SK-N-SH (cell line): Measurements from ENCODE around the gene EIF4G2. TPM values are rescaled to one million over a fixed set of nuclear protein-coding genes. Genes with fewer than 3 reads are reported as not detected.

Experiments used
- CTCF ChIA-PET: fragments of 300-600, 350-600 bp; formaldehyde crosslinking; extraction: SDS; loops from one replicate; lab custom pipeline; 2021; lab: Yijun Ruan, JAX
- POLR2A ChIA-PET: fragments of 350-600 bp; sonication (Branson Sonifier 250); formaldehyde crosslinking; extraction: SDS; loops from one replicate; lab custom pipeline; 2020; ENCODE audit warnings: antibody characterized with exemption, inconsistent platforms; lab: Yijun Ruan, JAX
- DNase-seq: peaks from one replicate; pipeline ENCODE4 v3.0.0; 2012
- H2AFZ ChIP-seq: fragments of 200-600 bp; sonication (generic); 2 replicates; pipeline ENCODE4 v1.8.1; 2016; ENCODE audit warnings: antibody characterized with exemption, mild to moderate bottlenecking, low read depth
- H3F3A ChIP-seq: fragments of 200-600 bp; sonication (generic); replicated peaks from 2 replicates; pipeline ENCODE3; 2016; ENCODE audit warnings: antibody characterized with exemption, mild to moderate bottlenecking; ENCODE audit not compliant: insufficient read depth
- H3K27ac ChIP-seq, 2 experiments: fragments of 200-500 bp in 1 of 2; fragments of 200-600 bp in 1 of 2; sonication (Bioruptor generic) in 1 of 2; sonication (generic), shearing (Covaris generic) in 1 of 2; 2 replicates each; pipeline versions ENCODE4 v1.5.1 to v1.6.1; 2014 to 2016; ENCODE audit warnings: low read depth in 2 of 2, inconsistent platforms in 1 of 2, low read length in 1 of 2, mild to moderate bottlenecking in 1 of 2, mixed read lengths in 1 of 2
- H3K27me3 ChIP-seq: fragments of 200-600 bp; sonication (generic), shearing (Covaris generic); 2 replicates; pipeline ENCODE4 v1.6.1; 2016; ENCODE audit warnings: mixed run types; ENCODE audit not compliant: insufficient read depth
- H3K36me3 ChIP-seq, 2 experiments: fragments of 200-500 bp in 1 of 2; fragments of 200-600 bp in 1 of 2; sonication (Bioruptor generic) in 1 of 2; sonication (generic) in 1 of 2; replicated peaks in 1 of 2; 2 replicates each; pipeline versions ENCODE3 to v1.5.1; 2014 to 2016; ENCODE audit warnings: low read length in 1 of 2, mild to moderate bottlenecking in 1 of 2; ENCODE audit not compliant: insufficient read depth in 2 of 2, control insufficient read depth in 1 of 2
- H3K4me1 ChIP-seq, 2 experiments: fragments of 200-500 bp in 1 of 2; fragments of 200-600 bp in 1 of 2; sonication (Bioruptor generic) in 1 of 2; sonication (generic), shearing (Covaris generic) in 1 of 2; 2 replicates each; pipeline versions ENCODE4 v1.5.1 to v1.6.1; 2014 to 2016; ENCODE audit warnings: low read depth in 1 of 2, low read length in 1 of 2, mixed run types in 1 of 2; ENCODE audit not compliant: insufficient read depth in 2 of 2, control insufficient read depth in 1 of 2
- H3K4me2 ChIP-seq: fragments of 200-600 bp; sonication (generic), shearing (Covaris generic); 2 replicates; pipeline ENCODE4 v1.6.1; 2017; ENCODE audit warnings: mixed run types
- H3K4me3 ChIP-seq, 2 experiments: fragments of 200-500 bp in 1 of 2; fragments of 200-600 bp in 1 of 2; sonication (Bioruptor generic) in 1 of 2; sonication (generic), shearing (Covaris generic) in 1 of 2; 2 replicates each; pipeline versions ENCODE4 v1.5.1 to v1.8.1; 2014 to 2016; ENCODE audit warnings: low read depth in 2 of 2, inconsistent platforms in 1 of 2, low read length in 1 of 2, mild to moderate bottlenecking in 1 of 2, mixed read lengths in 1 of 2, moderate library complexity in 1 of 2
- H3K79me2 ChIP-seq: fragments of 200-600 bp; sonication (generic); 2 replicates; pipeline ENCODE4 v1.8.1; 2017; ENCODE audit warnings: mild to moderate bottlenecking; ENCODE audit not compliant: insufficient read depth
- H3K9ac ChIP-seq: fragments of 200-600 bp; sonication (generic); 2 replicates; pipeline ENCODE4 v1.6.1; 2017; ENCODE audit warnings: mixed run types
- H3K9me2 ChIP-seq: fragments of 200-600 bp; sonication (generic); 2 replicates; pipeline ENCODE4 v1.6.1; 2017; ENCODE audit warnings: mixed run types
- H3K9me3 ChIP-seq: fragments of 200-600 bp; sonication (generic); 2 replicates; pipeline ENCODE4 v1.6.1; 2017; ENCODE audit warnings: mixed run types, mild to moderate bottlenecking, moderate library complexity
- H4K20me1 ChIP-seq: fragments of 200-600 bp; sonication (generic); 2 replicates; pipeline ENCODE4 v1.6.1; 2017; ENCODE audit warnings: mild to moderate bottlenecking, mixed run types; ENCODE audit not compliant: insufficient read depth
- CHD2 ChIP-seq: fragments of 150-350 bp; IDR thresholded peaks from 2 replicates; pipeline ENCODE4 v1.6.1; 2018; ENCODE audit warnings: low read length; ENCODE audit not compliant: partially characterized antibody
- CTCF ChIP-seq: fragments of 200-600 bp; sonication (generic); IDR thresholded peaks from 2 replicates; pipeline ENCODE4 v1.6.1; 2017; ENCODE audit warnings: antibody characterized with exemption, mild to moderate bottlenecking, moderate library complexity
- EZH2phosphoT487 ChIP-seq: fragments of 200-600 bp; sonication (generic); IDR thresholded peaks from 2 replicates; pipeline ENCODE4 v1.6.1; 2017; ENCODE audit warnings: low read depth, mixed run types, mild to moderate bottlenecking, antibody characterized with exemption, moderate library complexity, borderline replicate concordance
- GABPA ChIP-seq: IDR thresholded peaks from 2 replicates; pipeline ENCODE4 v1.4.0; 2012; ENCODE audit warnings: low read depth, mild to moderate bottlenecking
- IRF3 ChIP-seq: fragments of 150-350 bp; IDR thresholded peaks from 2 replicates; pipeline ENCODE4 v1.6.1; 2016; ENCODE audit warnings: mild to moderate bottlenecking, low read depth, low read length
- MXI1 ChIP-seq: IDR thresholded peaks from 2 replicates; pipeline ENCODE4 v1.6.1; 2012; ENCODE audit warnings: mild to moderate bottlenecking, low read depth, low read length, improper control_type of control experiment
- NFIC ChIP-seq: IDR thresholded peaks from 2 replicates; pipeline ENCODE4 v1.4.0; 2012; ENCODE audit warnings: borderline replicate concordance
- NRF1 ChIP-seq: IDR thresholded peaks from 2 replicates; pipeline ENCODE4 v1.6.1; 2012; ENCODE audit warnings: low read depth, mild to moderate bottlenecking, low read length
- PBX3 ChIP-seq: IDR thresholded peaks from 2 replicates; pipeline ENCODE4; 2012
- RFX5 ChIP-seq: IDR thresholded peaks from 2 replicates; pipeline ENCODE4 v1.6.1; 2012; ENCODE audit warnings: mild to moderate bottlenecking, improper control_type of control experiment, low read length
- RXRA ChIP-seq: IDR thresholded peaks from 2 replicates; pipeline ENCODE4 v1.4.0; 2012; ENCODE audit warnings: low read depth, mild to moderate bottlenecking, borderline replicate concordance
- SMC3 ChIP-seq: IDR thresholded peaks from 2 replicates; pipeline ENCODE4 v1.6.1; 2012; ENCODE audit warnings: low read depth, low read length, improper control_type of control experiment
- TCF12 ChIP-seq: IDR thresholded peaks from 2 replicates; pipeline ENCODE4 v1.4.0; 2012
- TEAD4 ChIP-seq: IDR thresholded peaks from 2 replicates; pipeline ENCODE4 v1.4.0; 2012; ENCODE audit warnings: mild to moderate bottlenecking, borderline replicate concordance; ENCODE audit not compliant: insufficient read depth
- YY1 ChIP-seq: IDR thresholded peaks from 2 replicates; pipeline ENCODE4 v1.4.0; 2012; ENCODE audit warnings: low read depth, mild to moderate bottlenecking
- ZBTB33 ChIP-seq: IDR thresholded peaks from 2 replicates; pipeline ENCODE4 v1.4.0; 2012; ENCODE audit warnings: low read depth, borderline replicate concordance
- WGBS: methylation state at CpG from one replicate; pipeline ENCODE4 v1.1.6; 2017; ENCODE audit warnings: low lambda C conversion rate; 5-methylcytosine and 5-hydroxymethylcytosine counted together
- polyA plus RNA-seq, 3 experiments: library from polyadenylated mRNA; depleted of rRNA; stranded (reverse); fragments of >200 nt; gene quantifications; 2 replicates each; pipeline ENCODE4 v1.2.3, GENCODE V29; 2012

EIF4G2 gene
- polyA plus RNA-seq, 1 of the 3 experiments (the other 2 are of a cell fraction), result 298 TPM

- Histone ChIP-seq H3K9me2 (no peaks in the 10 kb centered on the region), H3K27ac (no peak overlapping the region), H4K20me1 (no peaks in the 10 kb centered on the region), H3K4me2 (no peak overlapping the region), H3K36me3 (peaks cover 0 to 5% of the 10 kb centered on the region in 2 experiments), H3K9ac (no peak overlapping the region), H3K4me1 (no peaks in the 10 kb centered on the region), H2AFZ (no peak overlapping the region), H3K9me3 (no peaks in the 10 kb centered on the region), H3K4me3 (no peak overlapping the region)
- 98% methylated on average over 2 of the region's 2 CpGs for WGBS
- no peak for DNase-seq
- CTCF ChIA-PET, result interaction anchor here (1.1 to 1.4 kb wide), 2 partner anchors 12 to 53 kb away, joined by 4 to 5 read pairs; partner anchors contain the start of gene ZBED5
- POLR2A ChIA-PET, result no interaction called here
- TF ChIP-seq RXRA, result no peak
- TF ChIP-seq IRF3, result no peak
- TF ChIP-seq NRF1, result no peak
- TF ChIP-seq SMC3, result no peak
- no peak for TF ChIP-seq EZH2phosphoT487
- TF ChIP-seq MXI1, result no peak
- no peak for TF ChIP-seq TCF12
- TF ChIP-seq ZBTB33, result no peak
- no peak for TF ChIP-seq GABPA
- TF ChIP-seq YY1, result no peak
- no peak for TF ChIP-seq TEAD4
- TF ChIP-seq, all 33 proteins: peak for 0
- Histone ChIP-seq H3K79me2 (no peaks in the 10 kb centered on the region), H3F3A (peaks cover 9% of the 10 kb centered on the region), H3K27me3 (no peaks in the 10 kb centered on the region)
Observed at GRCh38 chr11:10845589-10845988, 36.9 kb upstream of the EIF4G2 start.

- ChIA-PET POLR2A (no interaction called here), CTCF (interaction anchor here (1.1 kb wide), 1 partner anchor 13 kb away, joined by 4 read pairs; the partner anchor contains the start of gene ZBED5)
- Histone ChIP-seq H3F3A (peaks cover 9% of the 10 kb centered on the region), H3K4me3 (no peak overlapping the region), H3K4me2 (no peak overlapping the region), H3K79me2 (no peaks in the 10 kb centered on the region), H3K4me1 (no peaks in the 10 kb centered on the region), H3K27ac (no peak overlapping the region), H3K9me3 (no peaks in the 10 kb centered on the region), H3K36me3 (peaks cover 0 to 5% of the 10 kb centered on the region in 2 experiments), H3K27me3 (no peaks in the 10 kb centered on the region), H4K20me1 (no peaks in the 10 kb centered on the region), H2AFZ (no peak overlapping the region), H3K9me2 (no peaks in the 10 kb centered on the region), H3K9ac (no peak overlapping the region)
- DNase-seq, result no peak
- TF ChIP-seq CHD2, result no peak
- TF ChIP-seq CTCF, result no peak
- no peak for TF ChIP-seq NFIC
- no peak for TF ChIP-seq GABPA
- no peak for TF ChIP-seq PBX3
- TF ChIP-seq RFX5, result no peak
- no peak for TF ChIP-seq NRF1
Observed at GRCh38 chr11:10844796-10845195, 36.1 kb upstream of the EIF4G2 start.
